Body of pancreas (tissue), 4 donors: Measurements from ENCODE around the gene LY6G5C. TPM values are rescaled to one million over a fixed set of nuclear protein-coding genes. Genes with fewer than 3 reads are reported as not detected.
"Not testable (repeated sequence)": the region's sequence is repeated elsewhere in the genome, so short reads cannot be mapped to it uniquely, and the experiment has no call there.

ENCODE experiments used
- ATAC-seq: fragments of 150-250 bp; one replicate; pipeline ENCODE4 v1.9.1; 2016
- DNase-seq, 4 donors: peaks; one replicate each; pipeline ENCODE4 v3.0.0-alpha.2; 2019
- H3K27ac ChIP-seq, 4 donors: fragments of 200-600 bp; sonication (generic); 1 replicate in 3 of 4; 2 replicates in 1 of 4; pipeline versions ENCODE4 v1.5.1 to v1.6.1; 2016 to 2019; ENCODE audit warnings: mild to moderate bottlenecking in 1 of 4, mixed read lengths in 1 of 4, moderate library complexity in 1 of 4
- H3K27me3 ChIP-seq, 2 donors: fragments of 200-600 bp; sonication (generic); one replicate each; pipeline ENCODE4 v1.6.0; 2016; ENCODE audit warnings: mild to moderate bottlenecking in 1 of 2
- H3K36me3 ChIP-seq, 2 donors: fragments of 200-600 bp; sonication (generic); replicated peaks in 1 of 2; 2 replicates each; pipeline ENCODE4 v1.5.1; 2016; ENCODE audit warnings: low read depth in 2 of 2; ENCODE audit not compliant: insufficient read depth in 1 of 2
- H3K4me1 ChIP-seq: fragments of 200-600 bp; sonication (generic); one replicate; pipeline ENCODE4 v1.6.0; 2016
- H3K4me3 ChIP-seq, 2 donors: fragments of 200-600 bp; sonication (generic); 1 replicate in 1 of 2; 2 replicates in 1 of 2; pipeline ENCODE4 v1.5.1; 2016 to 2019
- H3K9me3 ChIP-seq, 3 donors: fragments of 200-600 bp; sonication (generic); 1 replicate in 2 of 3; 2 replicates in 1 of 3; pipeline ENCODE4 v1.5.1; 2016
- POLR2A ChIP-seq, 3 donors: fragments of 450-650 bp; IDR thresholded peaks; one replicate each; pipeline ENCODE4 v1.6.1; 2016; ENCODE audit warnings: antibody characterized with exemption in 3 of 3, mild to moderate bottlenecking in 2 of 3
- WGBS, 2 donors: methylation state at CpG; one replicate each; pipeline ENCODE4 v1.1.5; 2017; 5-methylcytosine and 5-hydroxymethylcytosine counted together
- intact Hi-C: fragments of 100-400 bp; cut with DNase I; formaldehyde crosslinking; loops from one replicate; pipeline ENCODE4 v1.15.1; 2023
- total RNA-seq, 2 donors: library from RNA; depleted of rRNA; stranded (reverse); fragments of >200 nt; gene quantifications; one replicate each; pipeline ENCODE4 v1.1.0, GENCODE V29; 2016
- TF ChIP-seq, protein P1 (sequence below), 7 experiments: fragments of 450-650 bp in 4 of 7; fragments of 200-600 bp in 3 of 7; sonication (generic) in 3 of 7; IDR thresholded peaks; one replicate each; pipeline ENCODE4 v1.5.1; 2016 to 2019; ENCODE audit warnings: antibody characterized with exemption in 7 of 7

Gene LY6G5C
- total RNA-seq, 2 donors from 2014 or later, result 4.4 TPM; not detected in 1

DNA sequence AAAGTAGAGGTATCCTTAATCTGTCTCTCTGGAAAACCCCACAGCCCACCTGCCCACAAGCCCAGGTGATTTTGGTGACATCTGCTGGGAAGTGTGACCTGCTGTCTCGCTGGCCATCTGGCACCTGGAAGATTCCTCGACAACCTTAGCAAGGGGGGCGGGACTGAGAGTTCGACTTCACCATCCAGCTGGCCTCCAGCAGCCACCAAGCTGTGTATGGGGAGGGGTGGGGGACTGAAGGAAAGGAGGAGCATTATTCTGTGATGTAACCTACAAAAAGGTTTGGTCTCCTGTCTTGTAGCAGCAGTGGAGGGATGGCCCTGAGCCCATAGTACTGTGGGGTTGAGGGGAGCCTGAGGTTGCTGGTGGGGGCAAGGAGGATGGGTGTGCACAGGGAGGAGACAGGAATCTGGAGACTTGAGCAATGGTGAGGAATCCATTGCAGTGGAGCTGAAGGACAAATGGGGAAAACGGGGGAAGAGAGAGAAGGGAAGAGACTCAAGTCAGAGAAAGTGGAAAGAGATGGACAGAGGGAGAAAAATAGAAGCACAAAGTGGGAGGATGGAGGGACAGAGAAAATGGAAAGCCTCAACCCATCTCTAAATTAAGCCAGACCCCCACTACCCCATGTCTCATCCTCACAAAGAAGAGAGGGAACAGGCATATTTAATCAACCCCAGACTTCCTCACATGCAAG is 29.8 kb upstream of the LY6G5C start:
- intact Hi-C loops, result no loop called here
- WGBS, 2 donors, result 42 to 49% methylated on average over 5 of the region's 5 CpGs

GRCh38 chr6:31709157-31709556 is 28.3 kb upstream of the LY6G5C start:
- WGBS, 2 donors, result 72 to 74% methylated on average over 11 of the region's 11 CpGs
- H3K36me3 ChIP-seq, intact Hi-C loops, H3K9me3 ChIP-seq, H3K4me3 ChIP-seq, ATAC-seq, DNase-seq, H3K4me1 ChIP-seq, H3K27me3 ChIP-seq, H3K27ac ChIP-seq: not testable (repeated sequence)

More for the DNA sequence above, 29.8 kb upstream of the LY6G5C start:
- TF ChIP-seq, protein P1, sequence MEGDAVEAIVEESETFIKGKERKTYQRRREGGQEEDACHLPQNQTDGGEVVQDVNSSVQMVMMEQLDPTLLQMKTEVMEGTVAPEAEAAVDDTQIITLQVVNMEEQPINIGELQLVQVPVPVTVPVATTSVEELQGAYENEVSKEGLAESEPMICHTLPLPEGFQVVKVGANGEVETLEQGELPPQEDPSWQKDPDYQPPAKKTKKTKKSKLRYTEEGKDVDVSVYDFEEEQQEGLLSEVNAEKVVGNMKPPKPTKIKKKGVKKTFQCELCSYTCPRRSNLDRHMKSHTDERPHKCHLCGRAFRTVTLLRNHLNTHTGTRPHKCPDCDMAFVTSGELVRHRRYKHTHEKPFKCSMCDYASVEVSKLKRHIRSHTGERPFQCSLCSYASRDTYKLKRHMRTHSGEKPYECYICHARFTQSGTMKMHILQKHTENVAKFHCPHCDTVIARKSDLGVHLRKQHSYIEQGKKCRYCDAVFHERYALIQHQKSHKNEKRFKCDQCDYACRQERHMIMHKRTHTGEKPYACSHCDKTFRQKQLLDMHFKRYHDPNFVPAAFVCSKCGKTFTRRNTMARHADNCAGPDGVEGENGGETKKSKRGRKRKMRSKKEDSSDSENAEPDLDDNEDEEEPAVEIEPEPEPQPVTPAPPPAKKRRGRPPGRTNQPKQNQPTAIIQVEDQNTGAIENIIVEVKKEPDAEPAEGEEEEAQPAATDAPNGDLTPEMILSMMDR (IDR thresholded peaks at IDR 0.05), result no peak
- TF ChIP-seq POLR2A (IDR thresholded peaks at IDR 0.05), result no peak
- ATAC-seq (no peak), DNase-seq (no peak)
- H3K36me3 ChIP-seq, result no peaks in the 10 kb centered on the region
- H3K4me3 ChIP-seq, result no peak overlapping the region
- H3K4me1 ChIP-seq, result no peaks in the 10 kb centered on the region
- no peaks in the 10 kb centered on the region for H3K27me3 ChIP-seq
- H3K9me3 ChIP-seq, result no peaks in the 10 kb centered on the region
- no peak overlapping the region for H3K27ac ChIP-seq

DNA sequence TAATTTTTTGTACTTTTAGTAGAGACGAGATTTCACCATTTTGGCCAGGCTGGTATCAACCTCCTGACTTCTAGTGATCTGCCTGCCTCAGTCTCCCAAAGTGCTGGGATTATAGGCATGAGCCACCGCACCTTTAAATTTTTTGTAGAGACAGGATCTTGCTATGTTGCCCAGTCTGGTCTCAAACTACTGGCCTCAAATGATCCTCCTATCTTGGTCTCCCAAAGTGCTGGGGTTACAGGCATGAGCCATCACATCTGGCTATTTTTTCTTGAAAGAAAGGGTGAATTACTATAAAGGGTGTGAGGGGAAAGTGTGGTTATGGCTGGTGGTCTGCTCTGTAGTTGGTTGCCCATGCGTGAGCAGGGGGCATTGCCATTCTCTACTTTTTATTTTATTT is 27.4 kb upstream of the LY6G5C start:
- WGBS, 2 donors, result 78 to 91% methylated on average over 3 of the region's 3 CpGs
- DNase-seq (no peak), ATAC-seq (no peak)
- Histone ChIP-seq H3K27ac (no peak overlapping the region), H3K4me1 (peaks cover 6% of the 10 kb centered on the region), H3K27me3 (no peaks in the 10 kb centered on the region), H3K4me3 (no peak overlapping the region), H3K9me3 (no peaks in the 10 kb centered on the region), H3K36me3 (no peaks in the 10 kb centered on the region)
- no peak for TF ChIP-seq POLR2A (IDR thresholded peaks at IDR 0.05)
- TF ChIP-seq, protein P1 (IDR thresholded peaks at IDR 0.05), result no peak
- intact Hi-C loops, result no loop called here

GRCh38 chr6:31707701-31708100 is 26.8 kb upstream of the LY6G5C start:
- intact Hi-C loops, result no loop called here
- H3K4me3 ChIP-seq, result no peak overlapping the region
- no peaks in the 10 kb centered on the region for H3K27me3 ChIP-seq

GRCh38 chr6:31706599-31706998 is 25.7 kb upstream of the LY6G5C start, which contains the start of gene LY6G6F:
TSS of gene LY6G6F (plus strand) at chr6:31706866. CDS start at chr6:31706907, 41 bp downstream.
- peaks cover 13% of the 10 kb centered on the region for H3K4me1 ChIP-seq
- H3K27me3 ChIP-seq, result no peaks in the 10 kb centered on the region
- ATAC-seq, result no peak
- H3K36me3 ChIP-seq, result no peaks in the 10 kb centered on the region
- no peaks in the 10 kb centered on the region for H3K9me3 ChIP-seq
- H3K4me3 ChIP-seq, result no peak within 1 kb of the TSS
- 29 to 37% methylated on average over 3 of the region's 3 CpGs for WGBS, 2 donors
- intact Hi-C loops, result no loop called here
- no peak for DNase-seq
- H3K27ac ChIP-seq, result no peak within 1 kb of the TSS
- TF ChIP-seq, protein P1 (IDR thresholded peaks at IDR 0.05), result no peak
- no peak for TF ChIP-seq POLR2A (IDR thresholded peaks at IDR 0.05)

More at GRCh38 chr6:31707701-31708100, 26.8 kb upstream of the LY6G5C start:
- Histone ChIP-seq H3K27ac (no peak overlapping the region), H3K36me3 (no peaks in the 10 kb centered on the region), H3K9me3 (no peaks in the 10 kb centered on the region), H3K4me1 (peaks cover 6% of the 10 kb centered on the region)
- 73 to 88% methylated on average over 4 to 10 of the region's 10 CpGs for WGBS, 2 donors
- DNase-seq (no peak), ATAC-seq (no peak)
- TF ChIP-seq, protein P1 (IDR thresholded peaks at IDR 0.05), result no peak
- TF ChIP-seq POLR2A (IDR thresholded peaks at IDR 0.05), result no peak
